ENCODE measurements around the gene EZR. TPM values are rescaled to one million over a fixed set of nuclear protein-coding genes. Genes with fewer than 3 reads are reported as not detected.

The EZR gene
- total and polyA plus RNA-seq, 2 of the 13 experiments (the other 11 are each of a cell fraction or from before 2014, with no cell fraction given), result 34.7 to 60.3 TPM

- TF ChIP-seq ZNF607 (CRISPR knock-in tag; IDR thresholded peaks at IDR 0.05; ENCODE audit: borderline replicate concordance) (0 out of 2 replicates have a peak, but pooled peaks have one; percentile 32), HMGA1 (CRISPR knock-in tag; conservative IDR thresholded peaks at IDR 0.05) (no peak), AGO1 (IDR thresholded peaks at IDR 0.05; ENCODE audit: low read depth, low read length, poor library complexity, severe bottlenecking) (no peak), HNRNPLL (IDR thresholded peaks at IDR 0.05; ENCODE audit: low read depth, low read length, poor library complexity, severe bottlenecking) (peak; percentile 70), ZNF605 (CRISPR knock-in tag; IDR thresholded peaks at IDR 0.05) (no peak), FOXP1 (IDR thresholded peaks at IDR 0.05) (no peak), FOXP1 (CRISPR knock-in tag; IDR thresholded peaks at IDR 0.05) (no peak), ARHGAP35 (CRISPR knock-in tag; IDR thresholded peaks at IDR 0.05; ENCODE audit: borderline replicate concordance) (no peak), PBX3 (CRISPR knock-in tag; IDR thresholded peaks at IDR 0.05; ENCODE audit: borderline replicate concordance) (no peak), KLF11 (CRISPR knock-in tag; IDR thresholded peaks at IDR 0.05) (no peak), ZNF7 (CRISPR knock-in tag; IDR thresholded peaks at IDR 0.05) (no peak), ZSCAN29 (CRISPR knock-in tag; conservative IDR thresholded peaks at IDR 0.05) (no peak), ZNF205 (CRISPR knock-in tag; IDR thresholded peaks at IDR 0.05) (no peak; the same call in 1 of the 2 replicates), SMARCC2 (IDR thresholded peaks at IDR 0.05) (no peak), SIX4 (CRISPR knock-in tag; IDR thresholded peaks at IDR 0.05) (no peak), ZNF124 (CRISPR knock-in tag; IDR thresholded peaks at IDR 0.05) (0 out of 2 replicates have a peak, but pooled peaks have one; percentile 34), ESRRA (CRISPR knock-in tag; IDR thresholded peaks at IDR 0.05; ENCODE audit: low read depth) (no peak; the same call in 1 of the 2 replicates)
- TF ChIP-seq, protein P1, sequence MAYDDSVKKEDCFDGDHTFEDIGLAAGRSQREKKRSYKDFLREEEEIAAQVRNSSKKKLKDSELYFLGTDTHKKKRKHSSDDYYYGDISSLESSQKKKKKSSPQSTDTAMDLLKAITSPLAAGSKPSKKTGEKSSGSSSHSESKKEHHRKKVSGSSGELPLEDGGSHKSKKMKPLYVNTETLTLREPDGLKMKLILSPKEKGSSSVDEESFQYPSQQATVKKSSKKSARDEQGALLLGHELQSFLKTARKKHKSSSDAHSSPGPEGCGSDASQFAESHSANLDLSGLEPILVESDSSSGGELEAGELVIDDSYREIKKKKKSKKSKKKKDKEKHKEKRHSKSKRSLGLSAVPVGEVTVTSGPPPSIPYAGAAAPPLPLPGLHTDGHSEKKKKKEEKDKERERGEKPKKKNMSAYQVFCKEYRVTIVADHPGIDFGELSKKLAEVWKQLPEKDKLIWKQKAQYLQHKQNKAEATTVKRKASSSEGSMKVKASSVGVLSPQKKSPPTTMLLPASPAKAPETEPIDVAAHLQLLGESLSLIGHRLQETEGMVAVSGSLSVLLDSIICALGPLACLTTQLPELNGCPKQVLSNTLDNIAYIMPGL (CRISPR knock-in tag; IDR thresholded peaks at IDR 0.05; ENCODE audit: borderline replicate concordance in 1 of 2, low read depth in 1 of 2), result no peak; a peak in 3 of 4 replicates
- TF ChIP-seq, protein P2, sequence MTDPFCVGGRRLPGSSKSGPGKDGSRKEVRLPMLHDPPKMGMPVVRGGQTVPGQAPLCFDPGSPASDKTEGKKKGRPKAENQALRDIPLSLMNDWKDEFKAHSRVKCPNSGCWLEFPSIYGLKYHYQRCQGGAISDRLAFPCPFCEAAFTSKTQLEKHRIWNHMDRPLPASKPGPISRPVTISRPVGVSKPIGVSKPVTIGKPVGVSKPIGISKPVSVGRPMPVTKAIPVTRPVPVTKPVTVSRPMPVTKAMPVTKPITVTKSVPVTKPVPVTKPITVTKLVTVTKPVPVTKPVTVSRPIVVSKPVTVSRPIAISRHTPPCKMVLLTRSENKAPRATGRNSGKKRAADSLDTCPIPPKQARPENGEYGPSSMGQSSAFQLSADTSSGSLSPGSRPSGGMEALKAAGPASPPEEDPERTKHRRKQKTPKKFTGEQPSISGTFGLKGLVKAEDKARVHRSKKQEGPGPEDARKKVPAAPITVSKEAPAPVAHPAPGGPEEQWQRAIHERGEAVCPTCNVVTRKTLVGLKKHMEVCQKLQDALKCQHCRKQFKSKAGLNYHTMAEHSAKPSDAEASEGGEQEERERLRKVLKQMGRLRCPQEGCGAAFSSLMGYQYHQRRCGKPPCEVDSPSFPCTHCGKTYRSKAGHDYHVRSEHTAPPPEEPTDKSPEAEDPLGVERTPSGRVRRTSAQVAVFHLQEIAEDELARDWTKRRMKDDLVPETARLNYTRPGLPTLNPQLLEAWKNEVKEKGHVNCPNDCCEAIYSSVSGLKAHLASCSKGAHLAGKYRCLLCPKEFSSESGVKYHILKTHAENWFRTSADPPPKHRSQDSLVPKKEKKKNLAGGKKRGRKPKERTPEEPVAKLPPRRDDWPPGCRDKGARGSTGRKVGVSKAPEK (CRISPR knock-in tag; IDR thresholded peaks at IDR 0.05; ENCODE audit: borderline replicate concordance), result no peak
- TF ChIP-seq, protein P3, sequence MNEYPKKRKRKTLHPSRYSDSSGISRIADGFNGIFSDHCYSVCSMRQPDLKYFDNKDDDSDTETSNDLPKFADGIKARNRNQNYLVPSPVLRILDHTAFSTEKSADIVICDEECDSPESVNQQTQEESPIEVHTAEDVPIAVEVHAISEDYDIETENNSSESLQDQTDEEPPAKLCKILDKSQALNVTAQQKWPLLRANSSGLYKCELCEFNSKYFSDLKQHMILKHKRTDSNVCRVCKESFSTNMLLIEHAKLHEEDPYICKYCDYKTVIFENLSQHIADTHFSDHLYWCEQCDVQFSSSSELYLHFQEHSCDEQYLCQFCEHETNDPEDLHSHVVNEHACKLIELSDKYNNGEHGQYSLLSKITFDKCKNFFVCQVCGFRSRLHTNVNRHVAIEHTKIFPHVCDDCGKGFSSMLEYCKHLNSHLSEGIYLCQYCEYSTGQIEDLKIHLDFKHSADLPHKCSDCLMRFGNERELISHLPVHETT (CRISPR knock-in tag; conservative IDR thresholded peaks at IDR 0.05), result no peak; the same call in 1 of the 2 replicates
- TF ChIP-seq, protein P4, sequence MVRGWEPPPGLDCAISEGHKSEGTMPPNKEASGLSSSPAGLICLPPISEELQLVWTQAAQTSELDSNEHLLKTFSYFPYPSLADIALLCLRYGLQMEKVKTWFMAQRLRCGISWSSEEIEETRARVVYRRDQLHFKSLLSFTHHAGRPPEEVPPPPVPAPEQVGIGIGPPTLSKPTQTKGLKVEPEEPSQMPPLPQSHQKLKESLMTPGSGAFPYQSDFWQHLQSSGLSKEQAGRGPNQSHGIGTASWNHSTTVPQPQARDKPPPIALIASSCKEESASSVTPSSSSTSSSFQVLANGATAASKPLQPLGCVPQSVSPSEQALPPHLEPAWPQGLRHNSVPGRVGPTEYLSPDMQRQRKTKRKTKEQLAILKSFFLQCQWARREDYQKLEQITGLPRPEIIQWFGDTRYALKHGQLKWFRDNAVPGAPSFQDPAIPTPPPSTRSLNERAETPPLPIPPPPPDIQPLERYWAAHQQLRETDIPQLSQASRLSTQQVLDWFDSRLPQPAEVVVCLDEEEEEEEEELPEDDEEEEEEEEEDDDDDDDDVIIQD (CRISPR knock-in tag; IDR thresholded peaks at IDR 0.05; ENCODE audit: low read depth), result no peak
Measured at GRCh38 chr6:158817728-158818580, 1.2 kb downstream of the EZR start (continued).
